HEK293 (cell line): ENCODE measurements around the gene GIT1.

Experiments
- CTCF ChIA-PET: fragments of 350-600 bp; formaldehyde crosslinking; extraction: SDS; loops from one replicate; lab custom pipeline; 2021; ENCODE audit warnings: antibody characterized with exemption; lab: Yijun Ruan, JAX
- POLR2A ChIA-PET: fragments of 300-600 bp; formaldehyde crosslinking; extraction: SDS; loops from one replicate; lab custom pipeline; 2020; ENCODE audit warnings: antibody characterized with exemption, inconsistent platforms; lab: Yijun Ruan, JAX
- H3K27ac ChIP-seq: fragments of 200-500 bp; sonication (Bioruptor generic); 2 replicates; pipeline ENCODE4 v1.5.1; 2014; ENCODE audit warnings: low read depth, low read length, control low read depth, inconsistent platforms; ENCODE audit errors: extremely low read depth
- H3K36me3 ChIP-seq, 2 experiments: fragments of 200-500 bp in 1 of 2; sonication (Bioruptor generic) in 1 of 2; 1 replicate in 1 of 2; 2 replicates in 1 of 2; pipeline ENCODE4 v1.5.1; 2014 to 2017; ENCODE audit warnings: inconsistent platforms in 2 of 2, low read length in 2 of 2; ENCODE audit not compliant: control insufficient read depth in 2 of 2, insufficient read depth in 1 of 2
- H3K4me1 ChIP-seq: fragments of 200-500 bp; sonication (Bioruptor generic); 2 replicates; pipeline ENCODE4 v1.5.1; 2014; ENCODE audit warnings: mild to moderate bottlenecking, low read length, inconsistent platforms; ENCODE audit not compliant: control insufficient read depth, insufficient read depth
- H3K4me3 ChIP-seq: 2 replicates; pipeline ENCODE4 v1.5.1; 2011; ENCODE audit warnings: low read depth, mild to moderate bottlenecking, control low read depth, low read length, moderate library complexity
- H3K9me3 ChIP-seq: fragments of 200-500 bp; sonication (Bioruptor generic); 2 replicates; pipeline ENCODE4 v1.5.1; 2014; ENCODE audit warnings: low read depth, low read length, inconsistent platforms; ENCODE audit not compliant: control insufficient read depth, insufficient read depth
- BCL11B ChIP-seq: fragments of 450-650 bp; formaldehyde crosslinking; IDR thresholded peaks from 2 replicates; pipeline ENCODE4 v1.5.1; 2016; ENCODE audit warnings: low read depth, missing biosample characterization, missing genetic modification characterization
- HOXA7 ChIP-seq: sonication (generic); formaldehyde crosslinking; IDR thresholded peaks from 2 replicates; pipeline ENCODE4 v1.8.1; 2022; ENCODE audit warnings: missing genetic modification reagents, borderline replicate concordance
- HOXD13 ChIP-seq: sonication (generic); formaldehyde crosslinking; IDR thresholded peaks from 2 replicates; pipeline ENCODE4 v1.8.0; 2022; ENCODE audit warnings: missing genetic modification reagents, borderline replicate concordance
- KLF1 ChIP-seq: fragments of 450-650 bp; formaldehyde crosslinking; IDR thresholded peaks from 2 replicates; pipeline ENCODE4 v1.5.1; 2016; ENCODE audit warnings: missing biosample characterization, missing genetic modification characterization
- RBAK ChIP-seq: fragments of 450-650 bp; formaldehyde crosslinking; IDR thresholded peaks from 2 replicates; pipeline ENCODE4 v1.5.1; 2016; ENCODE audit warnings: missing biosample characterization, missing genetic modification characterization
- SP3 ChIP-seq: fragments of 450-650 bp; formaldehyde crosslinking; IDR thresholded peaks from 2 replicates; pipeline ENCODE4 v1.5.1; 2016; ENCODE audit warnings: missing biosample characterization, missing genetic modification characterization
- TRIM28 ChIP-seq: IDR thresholded peaks from 2 replicates; pipeline ENCODE4 v1.6.1; 2011; ENCODE audit warnings: low read length, control low read depth, borderline replicate concordance
- WT1 ChIP-seq: fragments of 450-650 bp; formaldehyde crosslinking; IDR thresholded peaks from 2 replicates; pipeline ENCODE4 v1.5.1; 2016; ENCODE audit warnings: missing biosample characterization, missing genetic modification characterization
- YY2 ChIP-seq: fragments of 450-650 bp; formaldehyde crosslinking; IDR thresholded peaks from 2 replicates; pipeline ENCODE4 v1.5.1; 2016; ENCODE audit warnings: missing biosample characterization, missing genetic modification characterization
- ZBTB20 ChIP-seq: fragments of 450-650 bp; formaldehyde crosslinking; IDR thresholded peaks from 2 replicates; pipeline ENCODE4 v1.5.1; 2016; ENCODE audit warnings: missing biosample characterization, missing genetic modification characterization
- ZBTB21 ChIP-seq: fragments of 450-650 bp; formaldehyde crosslinking; IDR thresholded peaks from 2 replicates; pipeline ENCODE4 v1.5.1; 2017; ENCODE audit warnings: missing biosample characterization, missing genetic modification characterization
- ZBTB8A ChIP-seq: fragments of 450-650 bp; formaldehyde crosslinking; IDR thresholded peaks from 2 replicates; pipeline ENCODE4 v1.5.1; 2016; ENCODE audit warnings: missing biosample characterization, missing genetic modification characterization
- ZFP3 ChIP-seq: fragments of 450-650 bp; formaldehyde crosslinking; IDR thresholded peaks from 2 replicates; pipeline ENCODE4 v1.5.1; 2016; ENCODE audit warnings: low read depth, missing biosample characterization, missing genetic modification characterization
- ZNF132 ChIP-seq: fragments of 450-650 bp; formaldehyde crosslinking; IDR thresholded peaks from 2 replicates; pipeline ENCODE4 v1.5.1; 2017; ENCODE audit warnings: missing biosample characterization, missing genetic modification characterization, borderline replicate concordance
- ZNF16 ChIP-seq: fragments of 450-650 bp; formaldehyde crosslinking; IDR thresholded peaks from 2 replicates; pipeline ENCODE4 v1.5.1; 2016; ENCODE audit warnings: low read depth, missing biosample characterization, missing genetic modification characterization
- ZNF174 ChIP-seq: fragments of 450-650 bp; formaldehyde crosslinking; IDR thresholded peaks from 2 replicates; pipeline ENCODE4 v1.5.0; 2017; ENCODE audit warnings: missing biosample characterization, mild to moderate bottlenecking, missing genetic modification characterization
- ZNF184 ChIP-seq: fragments of 450-650 bp; IDR thresholded peaks from 2 replicates; pipeline ENCODE4 v1.5.1; 2018; ENCODE audit warnings: missing biosample characterization, mild to moderate bottlenecking, missing genetic modification characterization
- ZNF202 ChIP-seq: fragments of 450-650 bp; formaldehyde crosslinking; IDR thresholded peaks from 2 replicates; pipeline ENCODE4 v1.5.1; 2016; ENCODE audit warnings: missing biosample characterization, missing genetic modification characterization, borderline replicate concordance
- ZNF211 ChIP-seq: fragments of 450-650 bp; formaldehyde crosslinking; IDR thresholded peaks from 2 replicates; pipeline ENCODE4 v1.5.1; 2016; ENCODE audit warnings: low read depth, missing biosample characterization, missing genetic modification characterization
- ZNF239 ChIP-seq: fragments of 450-650 bp; formaldehyde crosslinking; IDR thresholded peaks from 2 replicates; pipeline ENCODE4 v1.5.1; 2016; ENCODE audit warnings: missing biosample characterization, missing genetic modification characterization
- ZNF248 ChIP-seq: fragments of 450-650 bp; formaldehyde crosslinking; IDR thresholded peaks from 2 replicates; pipeline ENCODE4 v1.5.1; 2017; ENCODE audit warnings: missing biosample characterization, missing genetic modification characterization
- ZNF292 ChIP-seq: fragments of 450-650 bp; formaldehyde crosslinking; IDR thresholded peaks from 2 replicates; pipeline ENCODE4 v1.5.1; 2016; ENCODE audit warnings: low read depth, missing biosample characterization, missing genetic modification characterization, borderline replicate concordance
- ZNF311 ChIP-seq: fragments of 450-650 bp; formaldehyde crosslinking; IDR thresholded peaks from 2 replicates; pipeline ENCODE4 v1.5.1; 2017; ENCODE audit warnings: missing biosample characterization, missing genetic modification characterization, borderline replicate concordance
- ZNF341 ChIP-seq: fragments of 450-650 bp; formaldehyde crosslinking; IDR thresholded peaks from 2 replicates; pipeline ENCODE4; 2016; ENCODE audit warnings: low read depth, missing biosample characterization, missing genetic modification characterization
- ZNF354C ChIP-seq: fragments of 450-650 bp; formaldehyde crosslinking; IDR thresholded peaks from 2 replicates; pipeline ENCODE4 v1.5.1; 2016; ENCODE audit warnings: missing biosample characterization, missing genetic modification characterization, low read depth, borderline replicate concordance
- ZNF501 ChIP-seq: fragments of 450-650 bp; formaldehyde crosslinking; IDR thresholded peaks from 2 replicates; pipeline ENCODE4 v1.5.1; 2016; ENCODE audit warnings: missing biosample characterization, missing genetic modification characterization
- ZNF658 ChIP-seq: fragments of 450-650 bp; formaldehyde crosslinking; IDR thresholded peaks from 2 replicates; pipeline ENCODE4; 2016; ENCODE audit warnings: missing biosample characterization, missing genetic modification characterization
- ZNF785 ChIP-seq: fragments of 450-650 bp; formaldehyde crosslinking; IDR thresholded peaks from 2 replicates; pipeline ENCODE4 v1.5.1; 2016; ENCODE audit warnings: missing biosample characterization, missing genetic modification characterization
- ZSCAN16 ChIP-seq: fragments of 450-650 bp; formaldehyde crosslinking; IDR thresholded peaks from 2 replicates; pipeline ENCODE4 v1.5.1; 2016; ENCODE audit warnings: missing biosample characterization, missing genetic modification characterization
- ZSCAN30 ChIP-seq: fragments of 450-650 bp; IDR thresholded peaks from 2 replicates; pipeline ENCODE4 v1.5.1; 2018; ENCODE audit warnings: missing biosample characterization, mild to moderate bottlenecking, missing genetic modification characterization, moderate library complexity
- TF ChIP-seq, protein P1 (sequence below): sonication (generic); formaldehyde crosslinking; IDR thresholded peaks from 2 replicates; pipeline ENCODE4 v1.8.1; 2022; ENCODE audit warnings: mild to moderate bottlenecking, moderate library complexity, missing genetic modification reagents
- TF ChIP-seq, protein P2 (sequence below): fragments of 450-650 bp; formaldehyde crosslinking; IDR thresholded peaks from 2 replicates; pipeline ENCODE4 v1.5.1; 2016; ENCODE audit warnings: missing biosample characterization, missing genetic modification characterization
- TF ChIP-seq, protein P3 (sequence below): fragments of 450-650 bp; formaldehyde crosslinking; optimal IDR thresholded peaks from 2 replicates; pipeline ENCODE3; 2016; ENCODE audit warnings: missing biosample characterization, mild to moderate bottlenecking, missing genetic modification characterization
- TF ChIP-seq, protein P4 (sequence below): fragments of 450-650 bp; IDR thresholded peaks from 2 replicates; pipeline ENCODE4 v1.5.1; 2018; ENCODE audit warnings: missing biosample characterization, mild to moderate bottlenecking, missing genetic modification characterization

The GIT1 gene

DNA sequence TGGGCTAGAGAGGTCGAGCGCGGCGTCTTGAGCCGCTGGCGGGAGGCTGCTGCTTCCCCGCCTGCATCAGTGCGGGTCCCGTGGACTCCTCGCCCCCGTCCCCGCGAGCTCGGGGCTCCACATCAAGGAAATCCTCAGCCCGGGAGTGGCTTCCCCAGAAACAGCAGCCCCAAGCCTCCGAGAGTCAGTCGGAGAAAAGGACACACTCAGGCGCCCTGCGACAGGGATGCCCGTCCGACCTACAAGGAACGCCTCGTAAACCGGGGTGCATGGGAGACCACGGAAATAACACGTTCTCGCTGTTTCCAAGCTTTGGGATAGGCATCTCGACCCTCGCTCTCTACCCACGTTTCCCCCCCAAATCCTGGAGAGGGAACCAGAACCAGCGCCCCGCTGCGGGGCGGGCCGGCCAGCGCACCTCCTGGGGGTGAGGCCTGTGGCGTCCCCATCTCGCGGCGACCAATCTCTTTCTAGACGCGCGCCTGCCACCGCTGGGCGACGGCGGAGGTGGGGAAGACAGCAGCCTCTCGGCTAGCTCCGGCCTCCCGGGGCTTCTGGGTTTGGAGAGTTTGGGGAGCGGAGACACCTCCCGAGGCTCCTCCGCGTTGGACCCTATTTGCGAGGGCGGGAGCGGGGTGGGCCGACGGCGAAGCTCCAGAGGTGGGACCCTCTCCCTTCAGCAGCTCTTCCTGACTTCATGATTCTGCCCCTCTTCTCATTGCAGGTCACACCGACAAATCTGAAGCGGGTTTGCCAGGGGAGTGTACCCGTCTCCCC, 21.7 kb downstream of the GIT1 start (continued):
- no peak for TF ChIP-seq ZFP3 (tag by site-specific recombination)
- no peak for TF ChIP-seq ZNF202 (tag by site-specific recombination)
- TF ChIP-seq ZNF184: no peak
- peak; percentile 99 for TF ChIP-seq ZNF341 (tag by site-specific recombination)
- no peak for TF ChIP-seq TRIM28
- no peak for TF ChIP-seq ZNF211
- TF ChIP-seq, protein P1, sequence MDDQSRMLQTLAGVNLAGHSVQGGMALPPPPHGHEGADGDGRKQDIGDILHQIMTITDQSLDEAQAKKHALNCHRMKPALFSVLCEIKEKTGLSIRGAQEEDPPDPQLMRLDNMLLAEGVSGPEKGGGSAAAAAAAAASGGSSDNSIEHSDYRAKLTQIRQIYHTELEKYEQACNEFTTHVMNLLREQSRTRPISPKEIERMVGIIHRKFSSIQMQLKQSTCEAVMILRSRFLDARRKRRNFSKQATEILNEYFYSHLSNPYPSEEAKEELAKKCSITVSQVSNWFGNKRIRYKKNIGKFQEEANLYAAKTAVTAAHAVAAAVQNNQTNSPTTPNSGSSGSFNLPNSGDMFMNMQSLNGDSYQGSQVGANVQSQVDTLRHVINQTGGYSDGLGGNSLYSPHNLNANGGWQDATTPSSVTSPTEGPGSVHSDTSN (CRISPR knock-in tag): peak; percentile 18; the same call in 1 of the 2 replicates
- no peak for TF ChIP-seq WT1 (tag by site-specific recombination)
- TF ChIP-seq ZNF658: no peak
- TF ChIP-seq ZBTB20 (tag by site-specific recombination): peak; percentile 82
- TF ChIP-seq ZSCAN16 (tag by site-specific recombination): no peak
- no peak for TF ChIP-seq RBAK
- TF ChIP-seq ZNF785 (tag by site-specific recombination): no peak
- TF ChIP-seq ZBTB8A (tag by site-specific recombination): peak; percentile 59; the same call in 1 of the 2 replicates
- no peak for TF ChIP-seq ZNF16 (tag by site-specific recombination)
- TF ChIP-seq ZNF132 (tag by site-specific recombination): no peak
- TF ChIP-seq, protein P2, sequence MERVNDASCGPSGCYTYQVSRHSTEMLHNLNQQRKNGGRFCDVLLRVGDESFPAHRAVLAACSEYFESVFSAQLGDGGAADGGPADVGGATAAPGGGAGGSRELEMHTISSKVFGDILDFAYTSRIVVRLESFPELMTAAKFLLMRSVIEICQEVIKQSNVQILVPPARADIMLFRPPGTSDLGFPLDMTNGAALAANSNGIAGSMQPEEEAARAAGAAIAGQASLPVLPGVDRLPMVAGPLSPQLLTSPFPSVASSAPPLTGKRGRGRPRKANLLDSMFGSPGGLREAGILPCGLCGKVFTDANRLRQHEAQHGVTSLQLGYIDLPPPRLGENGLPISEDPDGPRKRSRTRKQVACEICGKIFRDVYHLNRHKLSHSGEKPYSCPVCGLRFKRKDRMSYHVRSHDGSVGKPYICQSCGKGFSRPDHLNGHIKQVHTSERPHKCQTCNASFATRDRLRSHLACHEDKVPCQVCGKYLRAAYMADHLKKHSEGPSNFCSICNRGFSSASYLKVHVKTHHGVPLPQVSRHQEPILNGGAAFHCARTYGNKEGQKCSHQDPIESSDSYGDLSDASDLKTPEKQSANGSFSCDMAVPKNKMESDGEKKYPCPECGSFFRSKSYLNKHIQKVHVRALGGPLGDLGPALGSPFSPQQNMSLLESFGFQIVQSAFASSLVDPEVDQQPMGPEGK (tag by site-specific recombination): peak; percentile 59
- TF ChIP-seq, protein P3, sequence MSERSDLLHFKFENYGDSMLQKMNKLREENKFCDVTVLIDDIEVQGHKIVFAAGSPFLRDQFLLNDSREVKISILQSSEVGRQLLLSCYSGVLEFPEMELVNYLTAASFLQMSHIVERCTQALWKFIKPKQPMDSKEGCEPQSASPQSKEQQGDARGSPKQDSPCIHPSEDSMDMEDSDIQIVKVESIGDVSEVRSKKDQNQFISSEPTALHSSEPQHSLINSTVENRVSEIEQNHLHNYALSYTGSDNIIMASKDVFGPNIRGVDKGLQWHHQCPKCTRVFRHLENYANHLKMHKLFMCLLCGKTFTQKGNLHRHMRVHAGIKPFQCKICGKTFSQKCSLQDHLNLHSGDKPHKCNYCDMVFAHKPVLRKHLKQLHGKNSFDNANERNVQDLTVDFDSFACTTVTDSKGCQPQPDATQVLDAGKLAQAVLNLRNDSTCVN (tag by site-specific recombination): peak; percentile 58
- no peak for TF ChIP-seq ZBTB21 (tag by site-specific recombination)

DNA sequence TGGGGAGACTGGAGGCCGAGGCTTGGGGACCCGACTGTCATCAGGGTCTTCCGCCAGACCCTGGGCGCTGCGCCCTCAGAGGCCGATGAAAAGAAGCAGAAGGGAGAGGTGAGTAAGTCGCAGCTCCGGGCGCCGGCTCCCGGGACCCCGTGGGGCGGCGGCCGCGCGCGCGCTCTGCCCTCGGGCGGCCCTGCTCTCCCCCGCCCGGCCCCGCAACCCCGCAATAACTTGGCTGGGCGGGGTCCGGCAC, 22.2 kb downstream of the GIT1 start:
- H3K36me3 ChIP-seq: peaks cover 7 to 24% of the 10 kb centered on the region in 2 experiments
- peak overlapping the region; percentile 87 for H3K27ac ChIP-seq
- H3K9me3 ChIP-seq: no peaks in the 10 kb centered on the region
- H3K4me1 ChIP-seq: peaks cover 13% of the 10 kb centered on the region
- H3K4me3 ChIP-seq: peak overlapping the region; percentile 61
- CTCF ChIA-PET: interaction anchor here (0.6 to 4.6 kb wide), 9 partner anchors 14 to 1562 kb away, joined by 3 to 29 read pairs (median 4); partner anchors contain the start of gene ANKRD13B
- POLR2A ChIA-PET: interaction anchor here (0.9 to 4.6 kb wide), 6 partner anchors 10 to 364 kb away, joined by 3 to 28 read pairs (median 5); partner anchors contain the start of gene ANKRD13B
- TF ChIP-seq ZNF239 (tag by site-specific recombination): no peak
- no peak for TF ChIP-seq HOXA7
- no peak for TF ChIP-seq ZNF292 (tag by site-specific recombination)
- TF ChIP-seq YY2 (tag by site-specific recombination): no peak
- no peak for TF ChIP-seq SP3 (tag by site-specific recombination)
- TF ChIP-seq ZNF501 (tag by site-specific recombination): no peak
- TF ChIP-seq ZNF354C (tag by site-specific recombination): no peak
- TF ChIP-seq ZNF785 (tag by site-specific recombination): no peak
- TF ChIP-seq KLF1 (tag by site-specific recombination): peak; percentile 56
- TF ChIP-seq ZNF16 (tag by site-specific recombination): no peak
- no peak for TF ChIP-seq ZNF174 (tag by site-specific recombination)
- TF ChIP-seq, protein P4, sequence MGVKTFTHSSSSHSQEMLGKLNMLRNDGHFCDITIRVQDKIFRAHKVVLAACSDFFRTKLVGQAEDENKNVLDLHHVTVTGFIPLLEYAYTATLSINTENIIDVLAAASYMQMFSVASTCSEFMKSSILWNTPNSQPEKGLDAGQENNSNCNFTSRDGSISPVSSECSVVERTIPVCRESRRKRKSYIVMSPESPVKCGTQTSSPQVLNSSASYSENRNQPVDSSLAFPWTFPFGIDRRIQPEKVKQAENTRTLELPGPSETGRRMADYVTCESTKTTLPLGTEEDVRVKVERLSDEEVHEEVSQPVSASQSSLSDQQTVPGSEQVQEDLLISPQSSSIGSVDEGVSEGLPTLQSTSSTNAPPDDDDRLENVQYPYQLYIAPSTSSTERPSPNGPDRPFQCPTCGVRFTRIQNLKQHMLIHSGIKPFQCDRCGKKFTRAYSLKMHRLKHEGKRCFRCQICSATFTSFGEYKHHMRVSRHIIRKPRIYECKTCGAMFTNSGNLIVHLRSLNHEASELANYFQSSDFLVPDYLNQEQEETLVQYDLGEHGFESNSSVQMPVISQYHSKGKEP (tag by site-specific recombination): no peak
- no peak for TF ChIP-seq ZNF311 (tag by site-specific recombination)
- TF ChIP-seq ZSCAN30: 0 out of 2 replicates have a peak, but pooled peaks have one; percentile 17
- TF ChIP-seq ZNF248 (tag by site-specific recombination): no peak
- no peak for TF ChIP-seq BCL11B
- no peak for TF ChIP-seq HOXD13 (CRISPR knock-in tag)
